Endodermal cell (in vitro differentiated cells): ENCODE measurements around the gene GIMAP1. TPM values are rescaled to one million over a fixed set of nuclear protein-coding genes. Genes with fewer than 3 reads are reported as not detected.

Source experiments
- DNase-seq: peaks from one replicate; pipeline ENCODE4 v3.0.0-alpha.2; 2017
- H3K27ac ChIP-seq: 2 replicates; pipeline ENCODE4 v1.5.1; 2013; ENCODE audit warnings: mild to moderate bottlenecking, low read depth, low read length, moderate library complexity
- H3K27me3 ChIP-seq: 2 replicates; pipeline ENCODE4 v1.6.1; 2013; ENCODE audit warnings: mild to moderate bottlenecking, low read length, moderate library complexity; ENCODE audit not compliant: insufficient read depth, control insufficient read depth, poor library complexity, severe bottlenecking
- H3K36me3 ChIP-seq: 2 replicates; pipeline ENCODE4 v1.7.0; 2013; ENCODE audit warnings: mild to moderate bottlenecking, low read length, moderate library complexity; ENCODE audit not compliant: control insufficient read depth, insufficient read depth
- H3K4me1 ChIP-seq: one replicate; pipeline ENCODE4 v1.7.0; 2013; ENCODE audit warnings: low read length; ENCODE audit not compliant: control insufficient read depth, insufficient read depth
- H3K4me3 ChIP-seq: 2 replicates; pipeline ENCODE4 v1.5.1; 2013; ENCODE audit warnings: mild to moderate bottlenecking, low read length, moderate library complexity
- H3K9ac ChIP-seq: 2 replicates; pipeline ENCODE4 v1.6.1; 2013; ENCODE audit warnings: mild to moderate bottlenecking, low read length, moderate library complexity; ENCODE audit not compliant: poor library complexity, severe bottlenecking; ENCODE audit errors: extremely low read depth
- H3K9me3 ChIP-seq: 2 replicates; pipeline ENCODE4 v1.6.1; 2013; ENCODE audit warnings: mild to moderate bottlenecking, low read length, moderate library complexity; ENCODE audit not compliant: control insufficient read depth
- H3K27ac Mint-ChIP-seq: 2 replicates; pipeline ENCODE4 v1.8.0; 2020; ENCODE audit warnings: mixed read lengths
- H3K27me3 Mint-ChIP-seq: 2 replicates; pipeline ENCODE4 v1.8.0; 2021; ENCODE audit warnings: mild to moderate bottlenecking, mixed read lengths; ENCODE audit not compliant: insufficient read depth
- H3K36me3 Mint-ChIP-seq: 2 replicates; pipeline ENCODE4 v1.8.0; 2020; ENCODE audit warnings: low read depth, mixed read lengths
- H3K4me1 Mint-ChIP-seq: 2 replicates; pipeline ENCODE4 v1.8.0; 2020; ENCODE audit warnings: mixed read lengths
- H3K4me3 Mint-ChIP-seq: 2 replicates; pipeline ENCODE4 v1.8.0; 2020; ENCODE audit warnings: mild to moderate bottlenecking, moderate library complexity, mixed read lengths
- H3K9me3 Mint-ChIP-seq: 2 replicates; pipeline ENCODE4 v1.8.0; 2020; ENCODE audit warnings: mild to moderate bottlenecking, mixed read lengths
- WGBS, 2 experiments: methylation state at CpG; one replicate each; pipeline versions ENCODE4 v1.1.5 to v1.1.7; 2013; ENCODE audit warnings: missing lambda C conversion rate in 2 of 2, mixed read lengths in 1 of 2; ENCODE audit not compliant: insufficient coverage in 1 of 2, insufficient read length in 1 of 2; 5-methylcytosine and 5-hydroxymethylcytosine counted together
- total RNA-seq, 2 donors: library from RNA; stranded (reverse); fragmentation: NEBNext Ultra II Directional in 1 of 2; extraction: Animal tissue kit (Norgen Biotek cat#: 25700) in 1 of 2; gene quantifications; 2 replicates in 1 of 2; 3 replicates in 1 of 2; pipeline ENCODE4 v1.2.1, GENCODE V29; 2021
- TF ChIP-seq, protein P1 (sequence below): fragments of 200-600 bp; sonication (generic); conservative IDR thresholded peaks from 2 replicates; pipeline ENCODE4 v1.5.0; 2021; ENCODE audit warnings: antibody characterized with exemption, mild to moderate bottlenecking

GIMAP1 gene
- total RNA-seq, 2 donors from 2014 or later, result not detected

DNA sequence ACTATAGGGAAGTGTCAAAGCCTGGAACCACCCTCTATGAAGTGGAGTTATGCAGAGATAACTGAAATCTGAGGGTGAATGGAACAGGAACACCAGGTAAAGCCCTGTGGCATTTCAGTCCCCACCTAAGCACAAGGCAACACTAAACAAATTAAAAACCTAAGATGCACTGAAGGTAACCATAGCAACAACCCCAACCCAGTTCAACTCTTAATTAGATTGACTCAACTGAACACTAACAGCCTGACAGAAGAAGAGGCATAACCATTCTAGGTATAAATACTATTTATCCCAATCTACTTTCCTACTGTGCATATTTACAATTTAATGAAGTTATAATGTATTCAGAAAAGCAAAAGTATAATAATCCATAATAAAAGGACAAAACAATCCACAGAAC is 11.6 kb downstream of the GIMAP1 start:
- H3K9me3 ChIP-seq, result no peaks in the 10 kb centered on the region
- H3K27ac ChIP-seq, result no peak overlapping the region
- TF ChIP-seq, protein P1, sequence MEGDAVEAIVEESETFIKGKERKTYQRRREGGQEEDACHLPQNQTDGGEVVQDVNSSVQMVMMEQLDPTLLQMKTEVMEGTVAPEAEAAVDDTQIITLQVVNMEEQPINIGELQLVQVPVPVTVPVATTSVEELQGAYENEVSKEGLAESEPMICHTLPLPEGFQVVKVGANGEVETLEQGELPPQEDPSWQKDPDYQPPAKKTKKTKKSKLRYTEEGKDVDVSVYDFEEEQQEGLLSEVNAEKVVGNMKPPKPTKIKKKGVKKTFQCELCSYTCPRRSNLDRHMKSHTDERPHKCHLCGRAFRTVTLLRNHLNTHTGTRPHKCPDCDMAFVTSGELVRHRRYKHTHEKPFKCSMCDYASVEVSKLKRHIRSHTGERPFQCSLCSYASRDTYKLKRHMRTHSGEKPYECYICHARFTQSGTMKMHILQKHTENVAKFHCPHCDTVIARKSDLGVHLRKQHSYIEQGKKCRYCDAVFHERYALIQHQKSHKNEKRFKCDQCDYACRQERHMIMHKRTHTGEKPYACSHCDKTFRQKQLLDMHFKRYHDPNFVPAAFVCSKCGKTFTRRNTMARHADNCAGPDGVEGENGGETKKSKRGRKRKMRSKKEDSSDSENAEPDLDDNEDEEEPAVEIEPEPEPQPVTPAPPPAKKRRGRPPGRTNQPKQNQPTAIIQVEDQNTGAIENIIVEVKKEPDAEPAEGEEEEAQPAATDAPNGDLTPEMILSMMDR, result no peak
- no peaks in the 10 kb centered on the region for H3K36me3 Mint-ChIP-seq
- H3K4me1 Mint-ChIP-seq, result no peaks in the 10 kb centered on the region
- no peak for DNase-seq
- H3K9me3 Mint-ChIP-seq, result peaks cover 3% of the 10 kb centered on the region
- no peaks in the 10 kb centered on the region for H3K36me3 ChIP-seq
- H3K4me3 ChIP-seq, result no peak overlapping the region
- no peak overlapping the region for H3K4me3 Mint-ChIP-seq
- H3K27me3 ChIP-seq, result peaks cover 97% of the 10 kb centered on the region
- H3K9ac ChIP-seq, result no peak overlapping the region
- H3K4me1 ChIP-seq, result no peaks in the 10 kb centered on the region
- H3K27ac Mint-ChIP-seq, result no peak overlapping the region
- peaks cover 97% of the 10 kb centered on the region for H3K27me3 Mint-ChIP-seq

- no peaks in the 10 kb centered on the region for H3K4me1 ChIP-seq
- Mint-ChIP-seq H3K4me1 (no peaks in the 10 kb centered on the region), H3K27me3 (peaks cover 97% of the 10 kb centered on the region), H3K4me3 (no peak overlapping the region), H3K9me3 (peaks cover 3% of the 10 kb centered on the region), H3K27ac (no peak overlapping the region), H3K36me3 (no peaks in the 10 kb centered on the region)
- H3K9me3 ChIP-seq, result no peaks in the 10 kb centered on the region
- H3K4me3 ChIP-seq, result no peak overlapping the region
- peaks cover 97% of the 10 kb centered on the region for H3K27me3 ChIP-seq
- no peak overlapping the region for H3K9ac ChIP-seq
- H3K36me3 ChIP-seq, result no peaks in the 10 kb centered on the region
- TF ChIP-seq, protein P1, result no peak
- DNase-seq, result no peak
- no peak overlapping the region for H3K27ac ChIP-seq
Observed at GRCh38 chr7:150728609-150729008, 12.2 kb downstream of the GIMAP1 start.

- no peak overlapping the region for H3K27ac ChIP-seq
- TF ChIP-seq, protein P1, result no peak
- H3K27ac Mint-ChIP-seq, result no peak overlapping the region
- no peaks in the 10 kb centered on the region for H3K9me3 ChIP-seq
- WGBS, 2 experiments, result 24 to 33% methylated on average over 1 of the region's 1 CpG
- H3K9ac ChIP-seq, result no peak overlapping the region
- H3K4me3 ChIP-seq, result no peak overlapping the region
- no peaks in the 10 kb centered on the region for H3K36me3 Mint-ChIP-seq
- H3K4me1 ChIP-seq, result no peaks in the 10 kb centered on the region
- H3K9me3 Mint-ChIP-seq, result no peaks in the 10 kb centered on the region
- peaks cover 97% of the 10 kb centered on the region for H3K27me3 ChIP-seq
- peaks cover 97% of the 10 kb centered on the region for H3K27me3 Mint-ChIP-seq
- DNase-seq, result no peak
- no peaks in the 10 kb centered on the region for H3K36me3 ChIP-seq
- H3K4me1 Mint-ChIP-seq, result peaks cover 8% of the 10 kb centered on the region
- H3K4me3 Mint-ChIP-seq, result no peak overlapping the region
Observed at GRCh38 chr7:150731916-150732315, 15.5 kb downstream of the GIMAP1 start.
